Measurements from ENCODE around the gene HLA-DQB1.
"Not testable (repeated sequence)": the region's sequence is repeated elsewhere in the genome, so short reads cannot be mapped to it uniquely, and the experiment has no call there.

The HLA-DQB1 gene

DNA sequence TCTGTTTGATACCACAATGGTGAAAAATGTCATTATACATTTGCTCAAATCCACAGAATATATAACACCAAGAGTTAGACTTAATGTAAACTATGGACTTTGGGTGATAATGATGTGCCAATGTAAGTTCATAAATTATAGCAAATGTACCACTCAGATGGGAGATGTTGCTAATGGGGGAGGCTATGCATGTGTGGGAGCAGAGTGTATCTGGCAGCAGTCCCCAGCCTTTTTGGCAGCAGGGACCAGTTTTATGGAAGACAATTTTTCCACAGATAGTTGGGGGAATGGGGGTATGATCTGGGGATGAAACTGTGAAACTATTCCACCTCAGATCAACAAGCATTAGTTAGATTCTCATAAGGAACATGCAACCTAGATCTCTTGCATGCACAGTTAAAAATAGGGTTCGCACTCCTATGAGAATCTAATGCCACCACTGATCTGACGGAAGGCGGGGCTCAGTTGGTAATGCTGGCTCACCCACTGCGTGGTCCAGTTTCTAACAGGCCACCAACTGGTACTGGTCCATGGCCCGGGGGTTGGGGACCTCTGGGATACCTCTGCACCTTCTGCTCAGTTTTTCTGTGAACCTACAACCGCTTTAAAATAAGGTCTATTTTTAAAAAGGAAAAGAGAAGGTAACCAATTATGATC, 21.3 kb downstream of the HLA-DQB1 start:
- Histone ChIP-seq H3K4me2 (ENCODE audit: insufficient read depth, low read length) (no peak overlapping the region), H3K9ac (ENCODE audit: low read depth, low read length) (no peak overlapping the region), H4K20me1 (ENCODE audit: insufficient read depth, low read length) (no peaks in the 10 kb centered on the region), H3K9me3 (ENCODE audit: insufficient read depth, low read length, severe bottlenecking) (no peaks in the 10 kb centered on the region), H3K4me1 (ENCODE audit: insufficient read depth, low read length) (no peaks in the 10 kb centered on the region), H3K27ac (ENCODE audit: low read length) (no peak overlapping the region), H3K79me2 (ENCODE audit: insufficient read depth, low read length) (no peaks in the 10 kb centered on the region), H2AFZ (ENCODE audit: low read depth, low read length) (no peak overlapping the region), H3K27me3 (ENCODE audit: insufficient read depth, low read length, poor library complexity) (peaks cover 4% of the 10 kb centered on the region), H3K36me3 (ENCODE audit: insufficient read depth, low read length) (no peaks in the 10 kb centered on the region), H3K4me3 (ENCODE audit: low read depth in 1 of 2, low read length in 2 of 2) (no peak overlapping the region)
- ATAC-seq (ENCODE audit: insufficient read depth, low read depth) = no peak
- TF ChIP-seq EZH2 (IDR thresholded peaks at IDR 0.05; ENCODE audit: borderline replicate concordance, low read depth, low read length, severe bottlenecking) = no peak
- TF ChIP-seq, protein P1, sequence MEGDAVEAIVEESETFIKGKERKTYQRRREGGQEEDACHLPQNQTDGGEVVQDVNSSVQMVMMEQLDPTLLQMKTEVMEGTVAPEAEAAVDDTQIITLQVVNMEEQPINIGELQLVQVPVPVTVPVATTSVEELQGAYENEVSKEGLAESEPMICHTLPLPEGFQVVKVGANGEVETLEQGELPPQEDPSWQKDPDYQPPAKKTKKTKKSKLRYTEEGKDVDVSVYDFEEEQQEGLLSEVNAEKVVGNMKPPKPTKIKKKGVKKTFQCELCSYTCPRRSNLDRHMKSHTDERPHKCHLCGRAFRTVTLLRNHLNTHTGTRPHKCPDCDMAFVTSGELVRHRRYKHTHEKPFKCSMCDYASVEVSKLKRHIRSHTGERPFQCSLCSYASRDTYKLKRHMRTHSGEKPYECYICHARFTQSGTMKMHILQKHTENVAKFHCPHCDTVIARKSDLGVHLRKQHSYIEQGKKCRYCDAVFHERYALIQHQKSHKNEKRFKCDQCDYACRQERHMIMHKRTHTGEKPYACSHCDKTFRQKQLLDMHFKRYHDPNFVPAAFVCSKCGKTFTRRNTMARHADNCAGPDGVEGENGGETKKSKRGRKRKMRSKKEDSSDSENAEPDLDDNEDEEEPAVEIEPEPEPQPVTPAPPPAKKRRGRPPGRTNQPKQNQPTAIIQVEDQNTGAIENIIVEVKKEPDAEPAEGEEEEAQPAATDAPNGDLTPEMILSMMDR (IDR thresholded peaks at IDR 0.05; ENCODE audit: borderline replicate concordance, extremely low read depth, low read length, poor library complexity, severe bottlenecking) = no peak
- DNase-seq = no peak

DNA sequence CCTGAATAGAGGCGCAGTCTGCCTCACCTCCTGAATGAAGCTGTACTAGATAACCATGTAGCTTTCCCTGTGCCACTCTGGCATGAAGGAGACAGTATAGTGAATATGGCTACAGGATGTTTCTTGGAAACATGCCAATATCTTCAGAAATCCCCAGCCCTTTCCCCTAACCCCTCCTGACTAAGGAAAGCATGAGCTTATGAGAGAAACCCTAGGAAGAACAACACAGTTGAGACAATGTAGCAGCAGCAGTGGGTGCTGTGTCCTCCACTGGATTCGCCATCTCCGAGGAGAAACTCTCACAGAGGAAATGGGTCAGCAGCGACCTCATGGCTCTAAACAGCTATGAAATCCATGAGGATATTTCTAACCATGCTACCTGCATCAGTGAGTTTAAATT, 22.6 kb downstream of the HLA-DQB1 start:
- Histone ChIP-seq H3K4me2 (ENCODE audit: insufficient read depth, low read length) (no peak overlapping the region), H3K4me1 (ENCODE audit: insufficient read depth, low read length) (no peaks in the 10 kb centered on the region), H3K9me3 (ENCODE audit: insufficient read depth, low read length, severe bottlenecking) (no peaks in the 10 kb centered on the region), H3K79me2 (ENCODE audit: insufficient read depth, low read length) (no peaks in the 10 kb centered on the region), H2AFZ (ENCODE audit: low read depth, low read length) (no peak overlapping the region), H3K9ac (ENCODE audit: low read depth, low read length) (no peak overlapping the region), H3K27ac (ENCODE audit: low read length) (no peak overlapping the region), H3K36me3 (ENCODE audit: insufficient read depth, low read length) (no peaks in the 10 kb centered on the region), H4K20me1 (ENCODE audit: insufficient read depth, low read length) (no peaks in the 10 kb centered on the region), H3K4me3 (ENCODE audit: low read depth in 1 of 2, low read length in 2 of 2) (no peak overlapping the region), H3K27me3 (ENCODE audit: insufficient read depth, low read length, poor library complexity) (peaks cover 13% of the 10 kb centered on the region)
- DNase-seq (no peak), ATAC-seq (ENCODE audit: insufficient read depth, low read depth) (no peak)
- TF ChIP-seq EZH2 (IDR thresholded peaks at IDR 0.05; ENCODE audit: borderline replicate concordance, low read depth, low read length, severe bottlenecking) = no peak
- TF ChIP-seq, protein P1 (IDR thresholded peaks at IDR 0.05; ENCODE audit: borderline replicate concordance, extremely low read depth, low read length, poor library complexity, severe bottlenecking) = no peak

DNA sequence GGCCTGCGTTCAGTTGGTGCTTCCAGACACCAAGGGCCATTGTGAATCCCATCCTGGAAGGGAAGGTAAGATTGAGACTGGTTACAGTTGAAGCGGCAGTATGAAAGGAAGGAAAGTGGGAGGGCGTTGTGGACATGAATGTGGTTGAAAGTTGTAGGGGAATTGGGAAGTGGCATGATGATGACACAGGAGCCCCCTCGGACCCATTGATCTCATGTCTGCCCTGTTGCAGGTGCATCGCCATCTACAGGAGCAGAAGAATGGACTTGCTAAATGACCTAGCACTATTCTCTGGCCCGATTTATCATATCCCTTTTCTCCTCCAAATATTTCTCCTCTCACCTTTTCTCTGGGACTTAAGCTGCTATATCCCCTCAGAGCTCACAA, 23.7 kb downstream of the HLA-DQB1 start:
- Histone ChIP-seq H2AFZ (ENCODE audit: low read depth, low read length) (no peak overlapping the region), H3K4me2 (ENCODE audit: insufficient read depth, low read length) (no peak overlapping the region), H3K4me3 (ENCODE audit: low read depth in 1 of 2, low read length in 2 of 2) (no peak overlapping the region), H3K27me3 (ENCODE audit: insufficient read depth, low read length, poor library complexity) (peaks cover 13% of the 10 kb centered on the region), H3K4me1 (ENCODE audit: insufficient read depth, low read length) (no peaks in the 10 kb centered on the region), H3K9ac (ENCODE audit: low read depth, low read length) (no peak overlapping the region), H3K27ac (ENCODE audit: low read length) (no peak overlapping the region), H3K9me3 (ENCODE audit: insufficient read depth, low read length, severe bottlenecking) (no peaks in the 10 kb centered on the region), H3K36me3 (ENCODE audit: insufficient read depth, low read length) (no peaks in the 10 kb centered on the region), H4K20me1 (ENCODE audit: insufficient read depth, low read length) (no peaks in the 10 kb centered on the region), H3K79me2 (ENCODE audit: insufficient read depth, low read length) (no peaks in the 10 kb centered on the region)
- ATAC-seq (ENCODE audit: insufficient read depth, low read depth) (no peak), DNase-seq (no peak)
- TF ChIP-seq EZH2 (IDR thresholded peaks at IDR 0.05; ENCODE audit: borderline replicate concordance, low read depth, low read length, severe bottlenecking) = no peak
- TF ChIP-seq, protein P1 (IDR thresholded peaks at IDR 0.05; ENCODE audit: borderline replicate concordance, extremely low read depth, low read length, poor library complexity, severe bottlenecking) = no peak

DNA sequence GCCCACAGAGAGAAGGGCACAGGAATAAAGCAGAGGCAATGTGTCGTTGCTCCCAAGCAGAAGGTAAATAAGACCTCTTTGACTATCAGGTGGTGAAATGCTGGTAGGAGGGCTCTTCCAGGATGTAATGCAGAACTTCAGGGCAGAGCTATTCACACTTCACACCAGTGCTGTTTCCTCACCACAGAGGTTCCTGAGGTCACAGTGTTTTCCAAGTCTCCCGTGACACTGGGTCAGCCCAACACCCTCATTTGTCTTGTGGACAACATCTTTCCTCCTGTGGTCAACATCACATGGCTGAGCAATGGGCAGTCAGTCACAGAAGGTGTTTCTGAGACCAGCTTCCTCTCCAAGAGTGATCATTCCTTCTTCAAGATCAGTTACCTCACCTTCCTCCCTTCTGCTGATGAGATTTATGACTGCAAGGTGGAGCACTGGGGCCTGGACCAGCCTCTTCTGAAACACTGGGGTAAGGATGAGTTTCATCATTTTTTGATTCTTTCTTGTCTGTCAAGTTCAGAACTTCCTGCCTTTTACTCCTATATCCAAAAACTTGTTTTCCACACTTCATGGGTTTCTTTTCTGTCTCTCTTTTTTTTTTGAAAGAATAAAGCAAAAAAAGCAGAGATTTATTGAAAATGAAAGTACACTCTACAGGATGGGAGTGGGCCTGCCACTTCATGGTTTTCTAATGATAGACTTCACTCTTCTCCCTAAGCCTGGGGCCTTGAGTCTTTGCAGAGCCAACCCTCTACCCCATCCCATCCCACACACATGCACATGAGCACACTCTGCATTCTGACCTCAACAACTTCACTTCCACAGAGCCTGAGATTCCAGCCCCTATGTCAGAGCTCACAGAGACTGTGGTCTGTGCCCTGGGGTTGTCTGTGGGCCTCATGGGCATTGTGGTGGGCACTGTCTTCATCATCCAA, 24.4 kb downstream of the HLA-DQB1 start:
- not testable (repeated sequence) for H3K9me3 ChIP-seq (ENCODE audit: insufficient read depth, low read length, severe bottlenecking); H3K4me2 ChIP-seq (ENCODE audit: insufficient read depth, low read length); H3K4me3 ChIP-seq (ENCODE audit: low read depth in 1 of 2, low read length in 2 of 2)

More for the DNA sequence above, 24.4 kb downstream of the HLA-DQB1 start:
- not testable (repeated sequence) for H3K79me2 ChIP-seq (ENCODE audit: insufficient read depth, low read length); DNase-seq; H4K20me1 ChIP-seq (ENCODE audit: insufficient read depth, low read length); H3K36me3 ChIP-seq (ENCODE audit: insufficient read depth, low read length); H2AFZ ChIP-seq (ENCODE audit: low read depth, low read length); H3K27ac ChIP-seq (ENCODE audit: low read length); H3K9ac ChIP-seq (ENCODE audit: low read depth, low read length); H3K4me1 ChIP-seq (ENCODE audit: insufficient read depth, low read length); ATAC-seq (ENCODE audit: insufficient read depth, low read depth)
- peaks cover 13% of the 10 kb centered on the region for H3K27me3 ChIP-seq (ENCODE audit: insufficient read depth, low read length, poor library complexity)

Data from DND-41 (cell line).